HG02943 (cell line): ENCODE results near the gene DOCK4.

Experiments
- ATAC-seq: cut with Tn5 transposase; IDR thresholded peaks from one replicate; pipeline ENCODE4 v1.9.1; 2021; ENCODE audit warnings: mild to moderate bottlenecking, low read depth, moderate library complexity; ENCODE audit not compliant: unreplicated experiment

The DOCK4 gene

GRCh38 chr7:111718886-111719285 lies 487.3 kb downstream of the DOCK4 start:
- ATAC-seq: no peak

- no peak for ATAC-seq
Observed at GRCh38 chr7:111711426-111712065, 494.7 kb downstream of the DOCK4 start.

- ATAC-seq: no peak
Observed at GRCh38 chr7:111710839-111711380, 495.3 kb downstream of the DOCK4 start.

GRCh38 chr7:111708072-111708471 lies 498.1 kb downstream of the DOCK4 start:
- no peak for ATAC-seq

- no peak for ATAC-seq
Observed at GRCh38 chr7:111705807-111706206, 500.4 kb downstream of the DOCK4 start.

GRCh38 chr7:111697771-111698170 lies 508.4 kb downstream of the DOCK4 start:
- ATAC-seq: no peak

- ATAC-seq: no peak
Observed at GRCh38 chr7:111694376-111694775, 511.8 kb downstream of the DOCK4 start.

GRCh38 chr7:111690364-111691111 lies 515.7 kb downstream of the DOCK4 start:
- ATAC-seq: no peak

GRCh38 chr7:111685349-111685748 lies 520.9 kb downstream of the DOCK4 start:
- no peak for ATAC-seq

- no peak for ATAC-seq
Observed at GRCh38 chr7:111682588-111683340, 523.4 kb downstream of the DOCK4 start.

- ATAC-seq: no peak
Observed at GRCh38 chr7:111681242-111681641, 525.0 kb downstream of the DOCK4 start.

GRCh38 chr7:111678986-111679385 lies 527.2 kb downstream of the DOCK4 start:
- ATAC-seq: no peak

GRCh38 chr7:111678281-111678680 lies 527.9 kb downstream of the DOCK4 start:
- no peak for ATAC-seq

- no peak for ATAC-seq
Observed at GRCh38 chr7:111677848-111678247, 528.4 kb downstream of the DOCK4 start.

GRCh38 chr7:111676811-111677210 lies 529.4 kb downstream of the DOCK4 start:
- no peak for ATAC-seq
